ENCODE results near the gene MS4A12.
"Not testable (repeated sequence)": the region's sequence is repeated elsewhere in the genome, so short reads cannot be mapped to it uniquely, and the experiment has no call there.

MS4A12 gene, protein sequence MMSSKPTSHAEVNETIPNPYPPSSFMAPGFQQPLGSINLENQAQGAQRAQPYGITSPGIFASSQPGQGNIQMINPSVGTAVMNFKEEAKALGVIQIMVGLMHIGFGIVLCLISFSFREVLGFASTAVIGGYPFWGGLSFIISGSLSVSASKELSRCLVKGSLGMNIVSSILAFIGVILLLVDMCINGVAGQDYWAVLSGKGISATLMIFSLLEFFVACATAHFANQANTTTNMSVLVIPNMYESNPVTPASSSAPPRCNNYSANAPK

GRCh38 chr11:60492488-60493009 is at the start of gene MS4A12:
MS4A12 (plus strand) TSS chr11:60492778; CDS start chr11:60497319, 4,541 bp downstream.
- no peak for DNase-seq

DNA sequence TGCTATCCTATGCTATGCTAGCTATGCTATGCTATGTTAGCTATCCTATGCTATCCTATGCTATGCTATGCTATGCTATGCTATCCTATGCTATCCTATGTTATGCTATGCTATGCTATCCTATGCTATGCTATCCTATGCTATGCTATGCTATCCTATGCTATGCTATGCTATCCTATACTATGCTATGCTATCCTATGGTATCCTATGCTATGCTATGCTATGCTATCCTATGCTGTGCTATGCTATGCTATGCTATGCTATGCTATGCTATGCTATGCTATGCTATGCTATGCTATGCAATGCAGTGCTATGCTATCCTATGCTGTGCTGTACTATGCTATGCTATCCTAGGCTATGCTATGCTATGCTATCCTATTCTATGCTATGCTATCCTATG is 45.5 kb upstream of the MS4A12 start:
- no peak for DNase-seq

- no peak for DNase-seq
These were observed 44.7 kb upstream of the MS4A12 start for GRCh38 chr11:60447846-60448245.

- DNase-seq = not testable (repeated sequence)
These were observed 41.4 kb upstream of the MS4A12 start for GRCh38 chr11:60451185-60451584.

- no peak for DNase-seq
These were observed 38.4 kb upstream of the MS4A12 start for GRCh38 chr11:60454212-60454611.

- DNase-seq = no peak
These were observed 37.0 kb upstream of the MS4A12 start, which contains the start of gene MS4A1 for GRCh38 chr11:60455531-60456042. MS4A1 (plus strand) TSS chr11:60455847; CDS start chr11:60462375, 6,528 bp downstream.

- DNase-seq = no peak
These were observed 35.0 kb upstream of the MS4A12 start for GRCh38 chr11:60457576-60457975.

- DNase-seq = no peak
These were observed 33.2 kb upstream of the MS4A12 start for GRCh38 chr11:60459345-60459744.

GRCh38 chr11:60468829-60469228 is 23.7 kb upstream of the MS4A12 start:
- DNase-seq = no peak

GRCh38 chr11:60469723-60470122 is 22.9 kb upstream of the MS4A12 start:
- no peak for DNase-seq

GRCh38 chr11:60477035-60477445 is 15.5 kb upstream of the MS4A12 start:
- no peak for DNase-seq

GRCh38 chr11:60482361-60482760 is 10.2 kb upstream of the MS4A12 start:
- no peak for DNase-seq

- DNase-seq = no peak
These were observed 6.6 kb upstream of the MS4A12 start for GRCh38 chr11:60485987-60486386.

DNA sequence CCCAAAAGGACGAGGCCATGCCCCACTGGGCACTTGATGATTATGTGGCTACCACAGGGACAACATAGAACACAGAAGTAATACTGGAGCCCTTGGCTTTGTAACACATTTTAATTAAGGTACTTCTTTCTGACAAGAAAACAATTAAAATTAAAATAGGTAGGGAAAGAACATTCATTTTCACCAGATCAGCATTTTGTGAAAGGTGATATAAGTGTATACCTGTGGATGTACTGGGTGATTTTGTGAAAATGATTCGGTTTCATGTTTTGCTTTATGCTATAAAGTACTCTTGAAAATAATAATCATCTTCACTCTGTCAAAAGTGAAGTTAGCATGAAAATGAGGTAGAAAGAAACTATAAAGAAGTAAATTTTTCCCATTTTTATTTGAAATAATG is 876 bp downstream of the MS4A12 start:
- DNase-seq = no peak

DNA sequence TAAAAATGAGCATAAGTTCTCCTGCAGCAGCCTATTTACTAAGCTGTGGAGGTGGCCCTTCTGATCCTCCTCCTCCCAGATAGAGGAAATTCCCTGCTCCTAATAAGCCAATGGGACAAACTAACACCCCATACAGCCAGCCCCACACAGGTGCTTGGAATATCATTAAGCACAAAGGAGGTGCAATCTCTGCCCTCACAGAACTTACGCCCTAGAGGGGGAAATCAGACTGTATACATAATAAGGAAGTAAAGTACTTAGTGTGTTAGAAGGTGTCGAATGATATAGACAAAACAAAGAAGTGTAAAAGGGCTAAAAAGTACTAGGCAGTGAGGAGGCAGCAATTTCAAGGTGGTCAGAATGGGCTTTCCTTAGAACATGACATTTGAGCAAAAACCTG is 5.8 kb downstream of the MS4A12 start:
- DNase-seq = no peak

- DNase-seq = no peak
These were observed 6.3 kb downstream of the MS4A12 start for GRCh38 chr11:60498853-60499252.

DNA sequence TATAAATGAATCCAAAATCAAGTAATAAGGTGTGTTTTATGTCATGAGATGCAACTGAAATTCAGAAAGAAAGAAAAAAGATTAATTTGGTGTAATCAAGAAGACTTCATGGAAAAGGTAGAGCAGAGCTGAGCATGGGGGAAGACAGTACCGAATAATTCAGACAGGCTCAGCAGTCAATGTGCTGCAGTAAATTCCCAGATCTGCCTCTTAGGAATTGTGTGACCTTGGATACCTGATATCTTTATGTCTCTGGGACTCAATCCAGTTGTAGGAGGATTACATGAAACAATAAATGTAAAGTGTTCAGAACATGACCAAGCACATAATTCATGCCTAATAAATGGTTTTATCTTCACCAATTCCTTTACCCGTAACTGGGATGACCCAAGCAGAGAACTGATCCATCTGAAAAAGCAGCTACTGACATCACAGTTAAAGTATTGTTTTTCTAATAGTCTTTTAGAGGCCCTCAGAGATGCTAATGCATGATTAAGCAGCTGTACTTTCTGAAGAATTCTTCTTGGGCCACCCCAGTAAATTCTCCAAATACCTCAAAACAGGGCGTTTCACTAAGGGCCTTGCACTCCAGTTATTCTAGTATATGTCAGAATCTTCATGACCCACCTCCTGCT is 7.8 kb downstream of the MS4A12 start:
- DNase-seq = no peak

GRCh38 chr11:60502221-60502775 is 9.7 kb downstream of the MS4A12 start:
- DNase-seq = no peak

GRCh38 chr11:60504219-60504905 is 11.8 kb downstream of the MS4A12 start:
- no peak for DNase-seq

GRCh38 chr11:60509609-60510008 is 17.0 kb downstream of the MS4A12 start:
- not testable (repeated sequence) for DNase-seq

DNA sequence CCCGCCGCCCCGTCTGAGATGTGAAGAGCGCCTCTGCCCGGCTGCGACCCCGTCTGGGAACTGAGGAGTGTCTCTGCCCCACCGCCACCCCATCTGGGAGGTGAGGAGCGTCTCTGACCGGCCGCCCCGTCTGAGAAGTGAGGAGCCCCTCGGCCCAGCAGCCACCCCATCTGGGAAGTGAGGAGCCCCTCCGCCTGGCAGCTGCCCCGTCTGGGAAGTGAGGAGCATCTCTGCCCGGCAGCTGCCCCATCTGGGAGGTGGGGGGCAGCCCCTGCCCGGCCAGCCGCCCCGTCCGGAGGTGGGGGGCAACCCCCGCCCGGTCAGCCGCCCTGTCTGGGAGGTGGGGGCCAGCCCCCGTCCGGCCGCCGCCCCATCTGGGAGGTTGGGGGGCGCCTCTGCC is 17.6 kb downstream of the MS4A12 start:
- not testable (repeated sequence) for DNase-seq

DNA sequence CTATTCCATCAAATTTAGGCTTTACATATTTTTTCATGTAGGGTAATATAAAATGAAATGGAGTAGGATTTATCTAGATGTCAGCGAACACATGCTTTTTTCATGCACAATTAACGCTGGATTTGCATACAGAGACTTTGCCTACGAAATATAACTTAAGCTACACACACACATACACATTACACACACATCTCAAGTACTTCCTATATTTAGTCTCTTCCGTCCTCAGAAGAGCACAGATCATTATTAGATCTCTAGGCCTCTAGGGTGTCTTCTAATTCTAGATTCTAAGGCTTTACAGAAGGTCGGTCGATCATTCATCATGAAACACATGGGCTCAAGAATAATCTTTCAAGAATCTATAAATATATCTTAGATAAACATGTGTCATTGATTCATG is 18.8 kb downstream of the MS4A12 start:
- DNase-seq = no peak

DNA sequence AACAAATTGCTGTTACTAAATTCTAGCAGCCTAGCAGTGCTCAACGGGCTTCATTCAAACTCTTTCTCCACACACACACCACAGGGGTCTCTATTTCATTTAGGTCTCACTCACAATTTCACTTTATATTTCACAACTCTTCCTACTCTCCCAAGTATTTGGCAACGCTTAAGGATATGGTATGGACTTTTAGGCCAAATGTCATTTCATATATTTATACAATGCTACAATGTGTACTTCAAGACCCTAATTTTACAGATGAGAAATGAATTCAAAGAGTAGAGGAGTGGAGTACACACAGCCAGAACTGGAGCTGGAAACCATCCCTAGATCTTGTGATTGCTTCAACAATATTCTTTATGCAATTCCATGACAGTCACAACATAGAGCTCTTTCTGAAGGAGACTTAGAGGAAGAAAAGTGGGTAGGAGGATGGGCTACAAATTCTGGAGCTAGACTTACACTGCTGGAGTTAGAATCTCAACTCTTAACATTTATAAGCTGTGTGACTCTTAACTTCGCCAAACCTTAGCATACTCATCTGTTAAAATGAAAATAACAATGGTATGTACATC is 20.2 kb downstream of the MS4A12 start:
- DNase-seq = no peak
